Spleen (tissue), 11 donors: Measurements from ENCODE around the gene LST1. TPM values are rescaled to one million over a fixed set of nuclear protein-coding genes. Genes with fewer than 3 reads are reported as not detected.
A peak's percentile ranks its signal among the peaks of the same experiment; 100 is the strongest.

ENCODE experiments used
- DNase-seq: peaks from one replicate; pipeline ENCODE4 v3.0.0-alpha.2; 2020
- H3K27ac ChIP-seq, 8 donors: fragments of 200-600 bp; sonication (generic) in 7 of 8; 1 replicate in 4 of 8; 2 replicates in 4 of 8; pipeline versions ENCODE4 v1.5.0 to v1.8.0; 2016 to 2021; ENCODE audit warnings: inconsistent platforms in 4 of 8, mild to moderate bottlenecking in 4 of 8, moderate library complexity in 1 of 8
- H3K27me3 ChIP-seq, 7 donors: fragments of 200-600 bp; sonication (generic) in 6 of 7; replicated peaks in 1 of 7; 1 replicate in 4 of 7; 2 replicates in 3 of 7; pipeline versions ENCODE4 v1.5.0 to v1.8.0; 2016 to 2021; ENCODE audit warnings: inconsistent platforms in 3 of 7, mild to moderate bottlenecking in 1 of 7
- H3K36me3 ChIP-seq, 6 donors: fragments of 200-600 bp; sonication (generic) in 5 of 6; 1 replicate in 4 of 6; 2 replicates in 2 of 6; pipeline versions ENCODE4 v1.5.0 to v1.8.0; 2016 to 2021; ENCODE audit warnings: inconsistent platforms in 2 of 6
- H3K4me1 ChIP-seq, 6 donors: fragments of 200-600 bp; sonication (generic) in 5 of 6; 1 replicate in 3 of 6; 2 replicates in 3 of 6; pipeline versions ENCODE4 v1.5.0 to v1.8.0; 2016 to 2021; ENCODE audit warnings: inconsistent platforms in 3 of 6
- H3K4me3 ChIP-seq, 8 donors: fragments of 200-600 bp; sonication (generic) in 7 of 8; 1 replicate in 4 of 8; 2 replicates in 4 of 8; pipeline versions ENCODE4 v1.5.0 to v1.8.0; 2016 to 2021; ENCODE audit warnings: inconsistent platforms in 4 of 8, mild to moderate bottlenecking in 4 of 8, moderate library complexity in 2 of 8
- H3K9me3 ChIP-seq, 8 donors: fragments of 200-600 bp; sonication (generic) in 7 of 8; 1 replicate in 4 of 8; 2 replicates in 4 of 8; pipeline versions ENCODE4 v1.5.0 to v1.8.0; 2016 to 2021; ENCODE audit warnings: inconsistent platforms in 4 of 8
- CTCF ChIP-seq, 11 experiments: fragments of 200-600 bp in 7 of 11; fragments of 450-650 bp in 4 of 11; sonication (generic) in 4 of 11; IDR thresholded peaks in 8 of 11; conservative IDR thresholded peaks in 3 of 11; 1 replicate in 7 of 11; 2 replicates in 4 of 11; pipeline versions ENCODE4 v1.4.0 to v1.8.0; 2016 to 2021; ENCODE audit warnings: antibody characterized with exemption in 11 of 11, inconsistent platforms in 4 of 11, mild to moderate bottlenecking in 1 of 11
- POLR2A ChIP-seq, 3 donors: fragments of 450-650 bp; IDR thresholded peaks; one replicate each; pipeline ENCODE4 v1.5.1; 2017; ENCODE audit warnings: antibody characterized with exemption in 3 of 3, mild to moderate bottlenecking in 1 of 3
- POLR2AphosphoS5 ChIP-seq, 3 donors: sonication (generic); formaldehyde crosslinking; IDR thresholded peaks; one replicate each; pipeline ENCODE4 v1.5.1; 2017; ENCODE audit warnings: antibody characterized with exemption in 3 of 3
- WGBS, 5 donors: extraction: QIAGEN DNeasy Blood & Tissue Kit in 3 of 5; methylation state at CpG; one replicate each; pipeline versions ENCODE4 v1.1.5 to v1.1.7; 2013 to 2018; 5-methylcytosine and 5-hydroxymethylcytosine counted together
- intact Hi-C: fragments of 100-400 bp; cut with DNase I; formaldehyde crosslinking; loops from one replicate; pipeline ENCODE4 v1.15.0; 2023; ENCODE audit warnings: low total_unique reads
- polyA plus RNA-seq, 3 donors: library from polyadenylated mRNA; stranded (reverse); fragments of 200-250 nt; gene quantifications; one replicate each; pipeline ENCODE4 v1.2.1, GENCODE V29; 2013
- total RNA-seq, 7 donors: library from RNA; depleted of rRNA in 3 of 7; stranded (reverse); fragments of >200 nt in 3 of 7; fragmentation: NEBNext Ultra II Directional in 4 of 7; extraction: Animal tissue kit (Norgen Biotek cat#: 25700) in 4 of 7; gene quantifications; one replicate each; pipeline versions ENCODE4 v1.1.0 to v1.2.1, GENCODE V29; 2016 to 2021
- donor health status: healthy with polysubstance abuse.
- donor health status: DM: no; HTN: no; CAD: no; lungs with moderate emphysema.
- donor health status: DM: no; HTN: no; CAD: no.
- donor health status: Bipolar disorder and iron deficiency.
- donor health status: healthy.
- donor health status: DM: no; HTN: no; CAD: no.
- donor health status: DM: yes; HTN: yes; CAD: no.

The LST1 gene
- total and polyA plus RNA-seq, 10 donors = 128 to 268 (median 208) TPM

- Histone ChIP-seq H3K9me3 (no peaks in the 10 kb centered on the region), H3K27ac (no peak overlapping the region), H3K36me3 (peaks cover 0 to 100% (median 100%) of the 10 kb centered on the region in 6 donors), H3K27me3 (no peaks in the 10 kb centered on the region), H3K4me1 (peaks cover 0 to 6% (median 0%) of the 10 kb centered on the region in 6 donors), H3K4me3 (no peak overlapping the region)
- intact Hi-C loops = no loop called here
- whole genome bisulfite sequencing, 5 donors = 92 to 97% (median 94%) methylated on average over 24 to 26 of the region's 26 CpGs
- DNase-seq = no peak
- TF ChIP-seq POLR2AphosphoS5 (IDR thresholded peaks at IDR 0.05) (peak; percentile 47 to 79 (median 49)), CTCF (IDR thresholded peaks at IDR 0.05 in 8 of 11, conservative IDR thresholded peaks at IDR 0.05 in 3 of 11) (no peak), POLR2A (IDR thresholded peaks at IDR 0.05) (no peak)
Measured at GRCh38 chr6:31632279-31632946, 46.3 kb downstream of the LST1 start.

- 91 to 97% (median 96%) methylated on average over 7 of the region's 7 CpGs for WGBS, 5 donors
- no peak overlapping the region for H3K27ac ChIP-seq
- intact Hi-C loops = no loop called here
Measured at GRCh38 chr6:31633447-31633846, 47.4 kb downstream of the LST1 start.

GRCh38 chr6:31634131-31634530 is 48.1 kb downstream of the LST1 start:
- no peaks in the 10 kb centered on the region for H3K9me3 ChIP-seq
- 76 to 94% (median 88%) methylated on average over 3 of the region's 3 CpGs for WGBS, 5 donors
- H3K4me3 ChIP-seq = no peak overlapping the region
- intact Hi-C loops = no loop called here
- TF ChIP-seq POLR2AphosphoS5 (IDR thresholded peaks at IDR 0.05) (no peak), CTCF (IDR thresholded peaks at IDR 0.05 in 8 of 11, conservative IDR thresholded peaks at IDR 0.05 in 3 of 11) (no peak), POLR2A (IDR thresholded peaks at IDR 0.05) (no peak)
- peaks cover 0 to 6% (median 0%) of the 10 kb centered on the region in 6 donors for H3K4me1 ChIP-seq
- no peaks in the 10 kb centered on the region for H3K27me3 ChIP-seq
- no peak for DNase-seq
- no peak overlapping the region for H3K27ac ChIP-seq
- peaks cover 0 to 100% (median 99%) of the 10 kb centered on the region in 6 donors for H3K36me3 ChIP-seq

More at GRCh38 chr6:31633447-31633846, 47.4 kb downstream of the LST1 start:
- no peak for DNase-seq
- H3K36me3 ChIP-seq = peaks cover 0 to 100% (median 100%) of the 10 kb centered on the region in 6 donors
- no peak overlapping the region for H3K4me3 ChIP-seq
- no peak for TF ChIP-seq POLR2A (IDR thresholded peaks at IDR 0.05)
- no peak for TF ChIP-seq CTCF (IDR thresholded peaks at IDR 0.05 in 8 of 11, conservative IDR thresholded peaks at IDR 0.05 in 3 of 11)
- TF ChIP-seq POLR2AphosphoS5 (IDR thresholded peaks at IDR 0.05) = peak; percentile 20 to 55 (median 29)
- H3K4me1 ChIP-seq = peaks cover 0 to 6% (median 0%) of the 10 kb centered on the region in 6 donors
- H3K9me3 ChIP-seq = no peaks in the 10 kb centered on the region
- no peaks in the 10 kb centered on the region for H3K27me3 ChIP-seq

GRCh38 chr6:31634969-31635575 is 49.0 kb downstream of the LST1 start:
- Histone ChIP-seq H3K36me3 (peaks cover 0 to 100% (median 99%) of the 10 kb centered on the region in 6 donors), H3K4me1 (peaks cover 0 to 11% (median 2%) of the 10 kb centered on the region in 6 donors), H3K27ac (no peak overlapping the region), H3K27me3 (no peaks in the 10 kb centered on the region), H3K4me3 (no peak overlapping the region), H3K9me3 (no peaks in the 10 kb centered on the region)
- WGBS, 5 donors = 78 to 92% (median 87%) methylated on average over 11 of the region's 11 CpGs
- DNase-seq = no peak
- TF ChIP-seq CTCF (IDR thresholded peaks at IDR 0.05 in 8 of 11, conservative IDR thresholded peaks at IDR 0.05 in 3 of 11) = no peak
- TF ChIP-seq POLR2AphosphoS5 (IDR thresholded peaks at IDR 0.05) = peak in 2 of 3 donors; percentile 31 to 51
- TF ChIP-seq POLR2A (IDR thresholded peaks at IDR 0.05) = no peak
- intact Hi-C loops = no loop called here
